Nucleus accumbens (tissue), 56 donors: ENCODE measurements around the gene ATXN7.
A peak's percentile ranks its signal among the peaks of the same experiment; 100 is the strongest.

Experiments used
- DNase-seq, 56 donors: peaks; one replicate each; lab custom pipeline; 2025; lab: John Stamatoyannopoulos, UW

The ATXN7 gene

DNA sequence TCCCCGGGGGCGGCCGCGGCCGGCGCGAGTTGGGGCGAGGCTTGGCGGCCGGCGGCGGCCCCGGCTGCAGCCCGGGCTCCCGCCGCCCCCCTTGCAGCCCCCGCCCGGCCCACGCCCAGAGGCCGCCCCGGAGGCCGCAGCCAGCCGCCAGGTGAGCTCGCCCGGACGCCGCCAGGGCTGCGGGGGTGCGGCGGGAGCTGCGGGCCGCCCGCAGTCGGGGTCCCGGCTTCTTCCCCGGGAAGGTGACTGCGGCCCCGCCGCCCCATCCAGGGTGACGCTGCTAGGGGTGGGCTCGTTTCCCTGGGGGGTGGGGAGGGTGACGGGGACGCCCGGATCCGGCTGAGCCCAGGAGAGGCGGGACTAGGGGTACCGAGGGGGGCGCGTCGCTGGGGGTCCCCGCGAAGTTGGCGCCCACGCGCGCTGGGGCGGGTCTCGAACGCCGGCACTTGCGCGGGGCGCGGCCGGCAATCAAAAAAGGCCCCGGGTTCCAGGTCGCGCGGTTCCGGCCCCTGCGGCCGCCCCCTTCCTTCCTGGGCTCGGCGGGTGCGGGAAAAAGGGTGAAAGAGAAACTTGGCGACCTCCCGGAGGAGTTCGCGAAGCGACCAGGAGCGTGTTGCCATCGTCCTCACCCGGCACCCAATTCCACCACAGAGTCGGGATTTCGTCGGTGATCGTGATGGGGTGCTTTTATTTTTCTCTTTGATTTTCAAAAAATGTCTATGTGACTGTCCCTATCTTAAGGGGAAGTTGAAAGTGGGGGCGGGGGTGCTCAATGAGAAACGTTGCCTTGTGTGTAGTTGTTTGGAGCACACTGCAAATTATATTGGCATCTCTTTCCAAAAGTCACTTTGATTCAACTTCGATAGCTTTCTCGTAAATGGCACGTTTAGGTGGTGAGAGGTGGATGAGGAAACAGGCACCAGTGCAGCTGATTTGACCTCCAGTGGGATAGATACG is 619 bp downstream of the ATXN7 start:
- peak in 34 of 56 donors; percentile 5 to 59 (median 28) for DNase-seq

DNA sequence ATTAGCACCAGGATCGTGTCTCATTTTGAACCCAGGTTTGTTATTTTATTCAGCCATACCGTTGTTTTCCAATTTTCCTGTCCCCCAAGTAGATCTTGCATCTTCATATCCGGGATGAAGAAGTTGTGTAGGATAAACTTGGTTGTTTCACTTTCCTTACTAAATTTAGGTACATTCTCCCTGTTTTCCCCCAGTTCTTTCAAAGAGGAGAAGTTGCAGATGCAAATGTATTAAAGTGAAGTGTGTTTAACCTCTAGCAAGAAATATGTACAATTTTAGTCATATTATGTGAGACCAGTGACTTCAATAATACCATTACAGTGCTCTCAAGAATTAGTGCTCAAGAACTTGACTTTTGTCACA is 1.3 kb downstream of the ATXN7 start:
- no peak for DNase-seq

DNA sequence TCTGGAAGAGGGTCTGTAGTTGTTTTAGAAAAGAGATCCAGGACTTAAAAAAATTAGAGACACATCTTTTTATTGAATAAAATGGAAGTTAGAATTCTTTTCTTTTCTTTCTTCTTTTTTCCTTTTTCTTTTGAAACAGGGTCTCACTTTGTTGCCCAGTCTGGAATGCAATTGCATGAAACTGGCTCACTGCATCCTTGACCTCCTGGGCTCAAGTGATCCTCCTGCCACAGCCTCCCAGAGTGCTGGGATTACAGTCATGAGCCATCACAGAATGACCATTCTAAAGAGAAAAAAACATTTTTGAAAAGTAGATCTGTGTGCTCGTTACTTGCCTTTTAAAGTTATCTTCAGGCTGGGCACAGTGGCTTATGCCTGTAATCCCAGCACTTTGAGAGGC is 3.6 kb downstream of the ATXN7 start:
- no peak for DNase-seq

DNA sequence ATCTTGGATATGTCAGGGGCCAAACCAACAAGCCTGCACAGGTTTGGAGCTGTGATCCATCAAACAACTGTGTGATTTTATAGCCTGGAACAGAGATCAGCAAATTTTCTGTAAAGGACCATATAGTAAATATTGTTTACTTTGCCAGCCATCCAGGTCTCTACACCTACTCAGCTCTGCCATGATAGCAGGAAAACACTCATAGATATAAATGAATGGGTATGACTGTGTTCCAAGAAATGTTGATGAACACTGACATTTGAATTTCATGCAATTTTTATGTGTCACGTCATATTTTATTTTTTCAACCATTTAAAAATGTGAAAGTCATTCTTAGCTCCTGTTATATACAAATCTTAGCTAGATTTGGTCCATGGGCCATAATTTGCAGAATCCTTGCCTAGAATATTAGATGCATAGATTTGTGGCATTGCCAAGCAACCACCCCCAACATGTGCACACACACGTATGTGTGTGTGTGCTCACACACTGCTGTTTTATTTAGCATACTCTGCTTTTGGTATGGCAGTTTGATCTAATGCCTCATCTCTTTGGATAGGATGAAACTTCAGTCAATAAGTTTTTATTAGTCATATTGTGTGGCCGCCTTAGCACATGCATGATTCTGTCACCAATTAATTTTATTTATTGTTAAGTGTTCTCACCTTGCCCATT is 6.4 kb downstream of the ATXN7 start:
- DNase-seq: no peak

DNA sequence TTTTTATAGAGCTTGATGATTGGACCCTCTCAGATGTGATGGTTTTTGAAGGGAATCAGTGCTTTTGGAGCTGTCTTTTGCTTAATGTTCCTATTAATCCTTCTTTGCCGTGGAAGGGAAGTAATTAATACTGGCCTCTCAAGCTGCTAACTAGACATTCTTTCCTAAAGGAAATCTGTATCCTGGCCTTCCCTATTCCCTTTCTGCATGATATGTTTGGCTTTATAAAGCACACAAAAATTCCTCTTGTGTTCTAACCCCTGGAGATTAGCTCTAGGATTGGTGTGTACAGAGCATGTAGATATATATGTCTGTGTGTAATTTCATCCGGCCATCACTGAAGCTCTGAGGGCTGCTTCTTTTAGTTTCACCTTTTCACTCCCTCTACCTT is 6.9 kb downstream of the ATXN7 start:
- DNase-seq: no peak

DNA sequence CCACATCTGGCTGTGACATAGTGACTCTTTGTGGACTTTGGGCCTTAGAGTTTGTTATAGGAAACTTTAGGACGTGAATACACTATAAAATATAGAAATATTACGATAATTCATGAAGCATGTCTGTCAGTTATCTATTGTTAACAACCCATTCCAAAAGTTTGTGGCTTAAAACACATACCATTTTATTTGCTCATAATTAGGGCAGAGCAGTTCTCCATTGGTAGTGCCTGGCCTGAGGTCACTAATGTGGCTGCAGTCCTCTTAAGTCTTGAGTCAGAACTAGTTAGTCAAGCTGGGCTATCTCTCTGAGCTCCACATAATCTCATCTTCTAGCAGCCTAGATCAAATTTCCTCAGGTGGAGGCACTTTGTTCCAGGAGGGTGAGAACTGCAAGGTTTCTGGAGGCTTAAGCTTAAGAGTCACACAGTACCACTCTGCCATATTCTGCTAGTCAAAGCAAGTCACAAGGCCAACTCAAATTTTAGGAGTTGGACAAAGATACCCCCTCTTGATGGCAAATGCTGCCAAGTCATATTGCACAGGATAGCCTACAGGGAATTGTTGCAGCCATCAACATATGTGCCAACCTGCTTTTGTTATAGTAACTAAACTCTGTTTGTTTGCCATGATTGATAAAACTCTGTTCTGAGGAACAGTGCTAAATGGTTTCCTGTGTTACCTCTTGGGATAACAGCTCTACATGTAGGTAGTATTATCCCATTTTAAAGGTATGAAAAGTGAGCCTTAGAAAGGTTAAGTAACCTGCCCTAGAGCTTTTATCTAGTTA is 8.7 kb downstream of the ATXN7 start:
- no peak for DNase-seq

DNA sequence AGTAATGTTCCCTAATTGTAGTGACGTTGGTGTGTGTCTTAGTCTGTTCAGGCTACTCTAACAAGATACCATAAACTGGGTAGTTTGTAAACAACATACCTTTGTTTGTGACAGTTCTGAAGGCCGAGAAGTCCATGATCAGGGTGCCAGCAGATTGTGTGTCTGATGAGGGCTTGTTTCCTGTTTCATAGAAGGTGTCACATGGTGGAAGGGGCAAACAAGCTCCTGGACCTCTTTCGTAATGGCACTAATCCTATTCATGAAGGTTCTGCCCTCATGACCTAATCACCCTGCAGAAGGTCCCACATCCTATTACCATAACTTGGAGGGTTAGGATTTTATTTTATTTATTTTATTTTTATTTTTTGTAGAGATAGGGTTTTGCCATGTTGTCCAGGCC is 11.1 kb downstream of the ATXN7 start:
- no peak for DNase-seq

DNA sequence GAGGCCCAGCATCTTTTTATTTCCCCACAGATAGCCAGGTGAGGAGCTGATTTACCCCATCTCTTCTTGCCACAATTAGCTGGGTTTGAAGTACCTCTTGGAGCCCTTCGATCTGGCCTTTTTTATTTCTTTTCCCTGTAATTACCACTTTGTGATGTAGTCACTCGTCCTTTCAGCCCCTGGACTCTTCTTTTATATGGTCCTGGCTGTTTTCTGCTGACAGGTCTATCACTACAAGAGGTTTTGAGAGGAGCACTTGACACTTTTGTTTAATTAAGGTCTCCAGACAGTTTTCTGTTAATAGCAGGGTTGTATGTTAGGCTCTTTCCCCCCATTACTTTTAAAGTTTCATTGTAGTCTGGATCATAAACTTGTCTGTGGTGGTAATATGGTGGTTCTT is 11.8 kb downstream of the ATXN7 start:
- no peak for DNase-seq

DNA sequence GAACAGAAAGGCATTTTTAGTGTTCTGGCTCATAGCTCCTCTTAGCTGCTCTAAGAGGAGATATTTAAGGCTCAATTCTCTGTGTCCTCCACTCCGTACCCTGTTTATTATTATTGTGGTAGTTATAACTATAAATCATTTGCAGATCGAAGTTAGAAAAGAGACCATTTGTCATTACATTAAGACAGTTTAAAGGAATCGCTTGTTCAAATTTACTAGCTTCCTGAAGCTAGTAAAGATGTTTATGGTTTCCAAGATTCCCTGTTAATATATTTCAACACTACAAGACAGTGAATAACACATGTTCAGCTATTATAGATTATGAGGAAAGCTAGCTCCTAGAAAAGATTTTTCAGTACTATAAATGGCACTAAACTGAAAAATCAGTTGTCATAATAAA is 12.6 kb downstream of the ATXN7 start:
- DNase-seq: no peak

DNA sequence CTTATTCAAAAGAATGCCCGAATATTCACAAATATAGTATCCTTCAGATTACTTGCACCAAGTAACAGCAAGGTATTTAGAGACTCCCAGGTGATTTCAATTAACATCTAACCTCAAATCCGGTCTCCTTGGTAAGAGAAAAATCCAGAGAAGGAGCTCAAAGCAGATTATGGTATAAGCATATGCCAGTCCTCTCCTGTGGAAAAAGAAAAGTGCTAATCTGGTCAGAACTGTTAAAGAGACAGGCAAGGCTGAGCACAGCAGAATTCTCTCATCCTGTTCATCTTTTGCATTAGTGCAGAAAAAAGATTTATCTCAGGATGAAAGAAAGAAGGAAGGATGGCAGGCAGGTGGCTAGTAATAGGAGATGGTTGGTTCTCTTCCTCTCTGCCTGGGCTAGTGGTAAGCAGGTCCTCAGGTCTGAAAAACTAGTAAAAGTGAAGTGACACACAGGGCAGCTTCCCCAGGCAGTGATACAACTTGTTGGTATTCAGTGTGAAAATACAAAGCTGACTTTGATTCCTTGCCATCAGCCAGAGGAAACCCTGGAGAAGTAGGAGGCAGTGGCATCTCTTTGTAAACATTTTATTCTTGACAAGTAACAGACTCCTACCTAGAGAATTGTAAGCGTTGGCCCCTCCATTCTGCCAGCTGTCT is 14.2 kb downstream of the ATXN7 start:
- no peak for DNase-seq

DNA sequence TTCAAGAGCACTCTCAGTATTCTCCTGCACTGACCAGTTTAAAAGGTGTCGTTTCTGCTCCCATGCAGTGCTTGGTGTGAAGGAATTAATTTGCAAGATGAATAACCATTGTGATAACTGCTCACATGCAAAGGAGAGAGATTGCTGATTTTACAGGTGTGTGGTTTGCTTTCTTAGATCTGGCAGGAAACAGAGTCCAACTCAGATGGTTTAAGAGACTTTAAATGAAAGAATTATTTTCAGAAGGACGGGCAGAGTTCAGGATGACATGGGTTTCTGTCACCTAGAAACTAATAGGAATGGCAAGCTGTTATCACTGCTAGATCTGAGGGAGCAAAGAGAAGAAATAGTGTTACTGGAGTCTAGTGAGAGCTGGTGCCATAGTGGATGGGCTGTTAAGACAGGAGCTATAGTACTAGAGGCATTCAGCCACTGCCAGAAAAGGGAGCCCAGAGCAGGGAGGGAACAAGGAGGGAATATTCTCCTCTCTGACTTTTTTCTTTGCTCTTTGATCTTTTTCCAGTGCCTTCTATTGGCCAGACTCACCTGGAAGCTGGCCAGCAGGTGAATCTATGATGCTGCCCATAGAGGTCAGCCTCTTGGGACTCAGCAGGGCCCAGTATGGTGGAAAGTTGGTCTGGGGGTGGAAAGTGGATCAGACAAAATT is 14.9 kb downstream of the ATXN7 start:
- DNase-seq: no peak

DNA sequence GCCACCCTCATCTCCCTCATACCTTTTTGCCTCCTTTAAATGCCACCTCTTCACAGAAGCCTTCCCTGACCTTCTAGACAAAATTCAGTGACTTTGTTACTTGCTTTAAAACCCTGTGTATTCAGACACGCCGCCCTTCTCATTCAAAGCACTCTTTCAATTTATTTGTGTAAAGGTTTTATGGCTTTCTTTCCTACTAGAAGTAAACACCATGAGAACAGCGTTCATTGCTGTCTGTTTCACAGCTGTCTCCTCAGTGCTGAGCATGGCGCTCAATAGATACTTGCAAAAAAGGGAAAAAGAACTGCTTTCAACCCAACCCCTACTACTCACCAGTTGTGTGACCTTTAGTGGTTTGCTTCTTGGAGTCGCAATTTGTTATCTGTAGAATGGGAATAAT is 17.0 kb downstream of the ATXN7 start:
- DNase-seq: no peak

DNA sequence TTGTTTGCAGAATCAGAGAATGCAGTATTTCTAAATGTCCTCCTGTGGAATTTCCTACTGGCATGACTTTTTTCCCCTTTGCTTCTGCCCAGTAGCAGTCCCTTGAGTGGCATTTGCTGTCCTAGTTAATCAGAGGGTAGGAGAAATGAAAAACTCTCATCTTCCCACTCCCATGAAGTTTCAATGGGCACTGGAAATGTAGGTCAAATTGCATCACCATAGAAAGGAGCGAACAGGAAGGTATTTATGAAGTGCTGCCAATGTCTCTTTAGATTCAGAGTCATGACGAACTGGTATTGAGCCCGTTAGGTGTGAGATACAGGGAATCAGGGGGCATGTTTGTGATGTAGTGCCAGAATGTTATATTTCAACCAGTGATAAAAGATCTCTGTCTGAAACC is 23.2 kb downstream of the ATXN7 start:
- DNase-seq: no peak

DNA sequence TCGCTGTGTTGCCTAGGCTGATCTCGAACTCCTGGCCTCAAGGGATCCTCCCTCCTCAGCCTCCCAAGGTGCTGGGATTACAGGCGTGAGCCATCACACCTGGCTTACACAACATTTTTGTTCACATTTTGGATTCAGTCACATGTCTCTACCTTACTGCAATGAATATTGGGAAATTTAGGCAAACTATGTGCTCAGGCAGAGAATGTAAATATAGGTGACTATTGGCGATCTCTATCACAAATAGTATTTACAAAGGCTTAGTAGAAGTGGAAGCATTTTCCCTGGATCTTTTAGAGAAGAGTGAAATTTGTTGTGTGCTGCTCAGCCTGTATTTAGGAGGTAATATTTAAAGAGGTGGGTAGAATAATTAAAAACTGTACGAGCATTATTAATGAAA is 27.9 kb downstream of the ATXN7 start:
- DNase-seq: no peak

DNA sequence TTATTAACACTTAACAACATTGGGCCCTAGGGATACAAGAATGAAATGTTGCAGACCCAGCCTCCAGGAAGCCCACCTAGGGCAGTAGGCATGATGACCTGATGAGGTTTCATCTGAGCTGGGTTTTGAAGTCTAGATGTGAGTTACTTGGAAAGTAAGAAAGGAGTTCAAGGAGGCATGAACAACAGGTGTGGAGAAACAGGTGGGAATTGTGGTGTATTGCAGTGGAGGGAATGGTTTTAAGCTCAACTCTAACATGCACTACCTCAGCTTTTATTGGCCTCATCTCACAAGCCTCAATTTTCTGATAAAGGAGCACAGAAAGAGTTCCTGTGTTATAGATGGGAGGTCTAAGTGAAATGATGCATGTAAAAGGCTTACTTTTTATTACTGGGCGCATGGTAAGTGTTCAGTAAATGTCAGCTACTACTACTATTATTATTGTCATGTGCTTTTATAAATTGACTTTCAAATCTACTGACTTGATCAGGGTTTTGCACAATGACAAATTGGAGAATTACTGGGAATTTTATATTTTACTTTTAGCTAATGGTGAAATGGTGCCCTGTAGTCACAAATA is 29.2 kb downstream of the ATXN7 start:
- no peak for DNase-seq

DNA sequence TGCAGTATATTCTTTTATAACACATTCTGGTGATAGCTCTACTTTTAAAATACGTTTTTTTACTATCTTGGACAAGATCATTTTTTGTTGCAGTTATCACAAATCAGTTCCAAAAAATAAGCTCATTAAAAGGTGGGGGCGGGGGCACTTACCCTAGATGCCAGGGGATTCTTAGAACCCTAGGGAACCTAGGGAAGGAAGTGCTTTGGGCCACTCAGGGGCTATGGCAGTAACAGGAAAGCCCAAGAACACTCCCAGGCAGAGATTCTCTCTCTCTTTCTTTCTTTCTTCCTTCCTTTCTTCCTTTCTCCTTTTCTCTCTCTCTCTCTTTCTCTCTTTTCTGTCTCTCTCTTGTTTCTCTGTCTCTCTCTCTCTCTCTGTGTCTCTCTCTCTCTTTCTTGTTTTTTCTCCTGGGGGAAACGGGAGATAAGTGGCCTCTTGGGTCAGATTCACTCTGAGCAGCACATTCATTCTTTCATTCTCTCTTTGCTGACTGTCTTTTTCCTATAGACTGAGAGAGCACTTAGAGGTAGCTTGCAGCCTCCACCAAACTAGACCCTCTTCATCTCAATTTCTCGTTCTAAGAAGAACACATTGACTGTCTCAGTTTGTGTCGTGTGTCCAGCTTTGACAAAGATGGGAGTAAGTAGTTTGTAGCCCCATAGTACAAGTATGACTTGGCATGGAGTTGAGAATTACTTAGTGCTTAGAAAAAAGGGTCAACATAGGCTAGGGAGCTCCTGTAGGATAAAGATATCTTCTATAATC is 31.9 kb downstream of the ATXN7 start:
- DNase-seq: no peak

DNA sequence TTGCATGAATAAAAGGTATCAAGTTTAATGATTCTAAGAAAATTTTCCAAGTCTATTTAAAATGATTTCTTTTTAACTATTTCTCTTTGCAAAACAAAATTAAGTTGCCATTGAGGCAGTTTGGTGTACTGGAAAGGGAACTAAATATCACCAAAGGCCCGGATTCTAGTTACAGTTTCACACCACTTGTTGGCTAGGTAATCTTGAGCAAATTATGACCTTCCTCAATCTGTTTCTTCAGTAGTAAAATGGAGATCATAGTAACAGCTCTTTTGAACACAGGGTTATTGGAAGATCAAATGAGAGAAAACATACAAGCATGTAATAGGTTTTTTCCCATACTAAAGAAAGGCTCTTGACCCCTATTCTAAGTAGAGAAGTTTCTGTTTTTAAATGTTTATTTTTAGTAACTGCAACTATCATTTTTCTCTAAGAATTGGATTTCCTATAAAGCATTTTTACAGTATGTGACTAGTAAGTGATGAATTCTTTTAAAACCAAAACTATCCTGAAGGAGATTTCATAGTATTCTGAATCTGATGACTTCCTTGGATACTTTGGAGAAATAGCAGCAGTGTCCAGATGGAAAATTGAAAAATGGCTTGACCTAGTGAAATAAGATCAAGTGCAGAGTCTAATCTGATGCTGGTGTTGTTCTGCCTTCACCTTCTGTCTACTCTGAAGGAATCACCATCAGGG is 32.8 kb downstream of the ATXN7 start:
- no peak for DNase-seq

DNA sequence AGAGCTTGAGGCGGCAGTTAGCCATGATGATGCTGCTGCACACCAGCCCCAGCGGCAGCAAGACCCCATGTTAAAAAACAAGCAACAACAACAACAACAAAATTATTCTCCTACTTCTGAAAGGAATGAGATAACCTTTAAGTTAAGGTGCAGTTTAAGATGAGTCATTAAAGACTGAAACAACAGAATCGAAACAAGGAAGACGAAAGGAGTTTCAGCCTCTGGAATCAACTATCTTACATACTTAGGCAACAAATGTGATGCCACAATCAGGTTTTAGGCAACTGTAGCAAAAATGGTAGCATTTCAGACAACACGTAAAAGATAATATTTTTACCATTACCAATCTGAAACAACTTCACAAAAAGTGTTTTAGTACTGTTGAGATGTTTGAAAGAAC is 36.3 kb downstream of the ATXN7 start:
- DNase-seq: no peak
